Measurements from ENCODE around the gene EXOC4. TPM values are rescaled to one million over a fixed set of nuclear protein-coding genes. Genes with fewer than 3 reads are reported as not detected.

EXOC4 gene
- total and polyA plus RNA-seq, 2 of the 8 experiments (the other 6 are each of a cell fraction or from before 2014, with no cell fraction given): 27.0 to 67.3 TPM

DNA sequence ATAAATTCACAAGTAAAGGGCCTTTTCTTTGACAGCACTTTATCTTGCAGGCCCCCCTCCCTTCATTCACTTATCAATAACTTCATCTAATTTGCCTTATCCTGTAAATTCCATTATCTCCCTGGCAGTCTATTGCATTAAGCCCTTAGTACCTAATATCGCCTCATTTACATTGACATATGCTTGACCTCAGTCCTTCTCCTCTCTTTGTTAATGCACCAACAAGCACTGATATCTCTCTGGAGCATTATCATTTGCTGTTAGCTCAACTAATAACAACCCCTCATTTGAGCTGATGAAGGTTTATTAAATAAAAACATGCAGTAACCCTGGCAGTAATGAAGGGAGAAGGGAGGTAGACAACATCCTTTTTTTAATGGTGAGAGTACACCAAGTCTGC lies 46.8 kb downstream of the EXOC4 start:
- Histone ChIP-seq H3K18ac (ENCODE audit: extremely low read depth, low read length) (no peak overlapping the region), H2AFZ (ENCODE audit: low read length) (no peak overlapping the region), H3K27me3 (replicated peaks in 1 of 4; ENCODE audit: control insufficient read depth in 3 of 4, extremely low read depth in 1 of 4, insufficient read depth in 3 of 4, low read length in 3 of 4) (no peaks in the 10 kb centered on the region), H2BK5ac (ENCODE audit: low read depth, low read length) (no peak overlapping the region), H3K23ac (ENCODE audit: insufficient read length) (no peak overlapping the region), H3K79me1 (ENCODE audit: low read depth, low read length) (peaks cover 6% of the 10 kb centered on the region; the same call in 1 of the 2 replicates), H2BK15ac (ENCODE audit: low read length) (no peak overlapping the region), H3K79me2 (ENCODE audit: control insufficient read depth in 1 of 2, insufficient read depth in 2 of 2, low read length in 2 of 2) (peaks cover 0 to 22% of the 10 kb centered on the region in 2 experiments; a peak in 2 of 4 replicates), H3K4me1 (replicated peaks in 1 of 4; ENCODE audit: control insufficient read depth in 3 of 4, insufficient read depth in 4 of 4, low read length in 3 of 4) (peaks cover 0 to 4% (median 0%) of the 10 kb centered on the region in 4 experiments; a peak in 1 of 7 replicates), H3K9ac (replicated peaks in 1 of 4; ENCODE audit: extremely low read depth in 1 of 4, low read depth in 3 of 4, low read length in 3 of 4) (no peak overlapping the region), H3K4me2 (ENCODE audit: insufficient read depth in 1 of 2, low read depth in 2 of 2, low read length in 2 of 2) (no peak overlapping the region), H3K27ac (ENCODE audit: low read depth, low read length) (no peak overlapping the region), H3K36me3 (ENCODE audit: control insufficient read depth in 2 of 4, insufficient read depth in 4 of 4, low read length in 3 of 4) (no peaks in the 10 kb centered on the region), H3K9me3 (ENCODE audit: insufficient read depth in 2 of 2, low read depth in 1 of 2, low read length in 1 of 2) (no peaks in the 10 kb centered on the region), H3K4ac (replicated peaks; ENCODE audit: insufficient read length, low read depth, low read length) (no peak overlapping the region), H3K56ac (replicated peaks; ENCODE audit: insufficient read length, low read depth, low read length) (no peak overlapping the region), H4K5ac (ENCODE audit: insufficient read length, low read depth, low read length) (no peak overlapping the region), H4K91ac (replicated peaks; ENCODE audit: insufficient read length, low read length) (no peak overlapping the region), H3K4me3 (ENCODE audit: extremely low read depth in 1 of 4, insufficient read depth in 2 of 4, low read depth in 3 of 4, low read length in 4 of 4) (no peak overlapping the region), H2BK20ac (ENCODE audit: low read length) (no peak overlapping the region), H2AK5ac (ENCODE audit: low read depth, low read length) (no peak overlapping the region), H4K20me1 (replicated peaks in 1 of 2; ENCODE audit: control insufficient read depth in 1 of 2, insufficient read depth in 2 of 2, low read length in 2 of 2) (peaks cover 0 to 3% of the 10 kb centered on the region in 2 experiments), H2BK120ac (replicated peaks; ENCODE audit: low read depth, low read length) (no peak overlapping the region), H2BK12ac (ENCODE audit: low read depth, low read length) (no peak overlapping the region), H3K14ac (ENCODE audit: insufficient read length) (no peak overlapping the region), H3K23me2 (ENCODE audit: low read depth, low read length) (no peaks in the 10 kb centered on the region), H4K8ac (ENCODE audit: extremely low read depth, insufficient read depth, low read length) (no peak overlapping the region)
- TF ChIP-seq HDAC6 (IDR thresholded peaks at IDR 0.05; ENCODE audit: low read depth, low read length) (no peak), USF2 (IDR thresholded peaks at IDR 0.05; ENCODE audit: low read length) (no peak), KDM5A (IDR thresholded peaks at IDR 0.05; ENCODE audit: low read length) (no peak), CHD2 (IDR thresholded peaks at IDR 0.05; ENCODE audit: low read length) (no peak), CHD1 (IDR thresholded peaks at IDR 0.05; ENCODE audit: low read depth, low read length) (no peak), GABPA (IDR thresholded peaks at IDR 0.05; ENCODE audit: borderline replicate concordance, insufficient read depth, low read length) (no peak), TAF1 (IDR thresholded peaks at IDR 0.05; ENCODE audit: low read depth, low read length) (no peak), JUN (IDR thresholded peaks at IDR 0.05; ENCODE audit: low read depth, low read length) (no peak), YY1 (IDR thresholded peaks at IDR 0.05; ENCODE audit: low read depth, low read length) (no peak), RNF2 (IDR thresholded peaks at IDR 0.05; ENCODE audit: borderline replicate concordance, low read depth, low read length, missing control alignments, poor library complexity, severe bottlenecking) (no peak), MAFK (IDR thresholded peaks at IDR 0.05; ENCODE audit: low read depth, low read length) (no peak), EP300 (IDR thresholded peaks at IDR 0.05; ENCODE audit: borderline replicate concordance in 1 of 2, low read depth in 2 of 2, low read length in 2 of 2) (no peak)
- POLR2A ChIA-PET (ENCODE audit: partially characterized antibody): no interaction called here
- 82% methylated on average over 1 of the region's 1 CpG; no CpG with 5 or more reads in 1 of the 2 experiments for WGBS, 2 experiments (ENCODE audit: extremely low coverage in 1 of 2, insufficient coverage in 1 of 2, insufficient read length in 1 of 2, insufficient replicate concordance in 2 of 2, low coverage in 1 of 2, low lambda C conversion rate in 2 of 2, missing lambda C conversion rate in 1 of 2)
- no peak for DNase-seq (ENCODE audit: low read depth in 1 of 2, low spot score in 2 of 2)
- CTCF ChIA-PET (ENCODE audit: partially characterized antibody): no interaction called here
- no peak for FAIRE-seq
